A549 (cell line): ENCODE results near the gene ZNF214. TPM values are rescaled to one million over a fixed set of nuclear protein-coding genes. Genes with fewer than 3 reads are reported as not detected.

ENCODE experiments used
- ATAC-seq, 2 experiments: fragments of 200-7000 bp in 1 of 2; fragments of >200 bp in 1 of 2; cut with Nextera tagmentation in 1 of 2; cut with Tn5 transposase in 1 of 2; 3 replicates each; pipeline versions ENCODE4 v1.8.0 to v1.9.1; 2018 to 2020; ENCODE audit warnings: mild to moderate bottlenecking in 1 of 2, moderate library complexity in 1 of 2
- CTCF ChIA-PET: fragments of 300-600 bp; sonication (Branson Sonifier 250); formaldehyde crosslinking; extraction: SDS; loops from one replicate; lab custom pipeline; 2021; ENCODE audit warnings: antibody characterized with exemption, inconsistent platforms; lab: Yijun Ruan, JAX
- POLR2A ChIA-PET: fragments of 350-600 bp; formaldehyde crosslinking; extraction: SDS; loops from one replicate; lab custom pipeline; 2021; ENCODE audit warnings: antibody characterized with exemption, inconsistent platforms; lab: Yijun Ruan, JAX
- DNase-seq, 2 experiments: peaks; one replicate each; pipeline versions ENCODE4 v3.0.0 to v3.0.0-alpha.2; 2011 to 2016; ENCODE audit warnings: low read depth in 1 of 2, low spot score in 1 of 2
- FAIRE-seq: peaks from 2 replicates; lab custom pipeline; 2011; peaks lifted over from hg19 to GRCh38; lab: Jason Lieb, UNC
- H3K27ac ChIP-seq, 2 experiments: fragments of >200 bp; sonication (Bioruptor Twin); formaldehyde crosslinking; 3 replicates each; pipeline ENCODE4 v1.5.1; 2016 to 2017
- H3K4me1 ChIP-seq: fragments of >200 bp; sonication (Bioruptor Twin); formaldehyde crosslinking; 3 replicates; pipeline ENCODE4 v1.6.1; 2016
- H3K4me2 ChIP-seq: fragments of >200 bp; sonication (Bioruptor Twin); formaldehyde crosslinking; 3 replicates; pipeline ENCODE4 v1.6.1; 2016
- H3K4me3 ChIP-seq: fragments of >200 bp; sonication (Bioruptor Twin); formaldehyde crosslinking; 3 replicates; pipeline ENCODE4 v1.5.1; 2016
- H3K9me3 ChIP-seq: fragments of >200 bp; sonication (Bioruptor Twin); formaldehyde crosslinking; 3 replicates; pipeline ENCODE4 v1.6.1; 2016
- BCL3 ChIP-seq: fragments of >200 bp; sonication (Bioruptor Twin); formaldehyde crosslinking; IDR thresholded peaks from 3 replicates; pipeline ENCODE4 v1.6.1; 2016
- CBX2 ChIP-seq: fragments of 200-600 bp; sonication (generic); IDR thresholded peaks from 2 replicates; pipeline ENCODE4 v1.6.1; 2016; ENCODE audit warnings: low read depth, mild to moderate bottlenecking, borderline replicate concordance
- CBX8 ChIP-seq: fragments of 200-600 bp; sonication (generic); IDR thresholded peaks from 2 replicates; pipeline ENCODE4 v1.6.1; 2016
- EHF ChIP-seq: fragments of 250-450 bp; sonication (Bioruptor Pico); IDR thresholded peaks from 2 replicates; pipeline ENCODE4 v1.5.0; 2020; ENCODE audit warnings: mild to moderate bottlenecking
- EP300 ChIP-seq, 2 experiments: fragments of >200 bp; sonication (Bioruptor Twin); formaldehyde crosslinking; IDR thresholded peaks; 2 replicates in 1 of 2; 3 replicates in 1 of 2; pipeline ENCODE4 v1.6.1; 2016 to 2017
- FOSB ChIP-seq: fragments of 250-450 bp; sonication (Bioruptor Pico); IDR thresholded peaks from 2 replicates; pipeline ENCODE4 v1.5.0; 2020; ENCODE audit warnings: mild to moderate bottlenecking, moderate library complexity
- FOSL2 ChIP-seq, 2 experiments: fragments of 450-650 bp in 1 of 2; fragments of >200 bp in 1 of 2; sonication (Bioruptor Twin) in 1 of 2; formaldehyde crosslinking; IDR thresholded peaks; 2 replicates each; pipeline versions ENCODE4 v1.5.0 to v1.6.1; 2016 to 2020; ENCODE audit warnings: mild to moderate bottlenecking in 1 of 2, moderate library complexity in 1 of 2
- FOXS1 ChIP-seq: fragments of 250-450 bp; sonication (Bioruptor Pico); IDR thresholded peaks from 2 replicates; pipeline ENCODE4 v1.5.0; 2020; ENCODE audit warnings: mild to moderate bottlenecking, moderate library complexity
- HOXB13 ChIP-seq: fragments of 250-450 bp; sonication (Bioruptor Pico); IDR thresholded peaks from 2 replicates; pipeline ENCODE4 v1.5.0; 2020; ENCODE audit warnings: low read depth, mild to moderate bottlenecking, moderate library complexity
- KDM1A ChIP-seq: fragments of 200-600 bp; sonication (generic); IDR thresholded peaks from 2 replicates; pipeline ENCODE4 v1.6.1; 2016; ENCODE audit warnings: low read depth, mild to moderate bottlenecking
- MAFK ChIP-seq: fragments of 450-650 bp; IDR thresholded peaks from 2 replicates; pipeline ENCODE4 v1.6.1; 2014; ENCODE audit not compliant: partially characterized antibody
- NR3C1 ChIP-seq: fragments of >200 bp; sonication (Bioruptor Twin); formaldehyde crosslinking; IDR thresholded peaks from 3 replicates; pipeline ENCODE4 v1.6.1; 2017
- PBX3 ChIP-seq: IDR thresholded peaks from 2 replicates; pipeline ENCODE4 v1.6.1; 2012
- PHF8 ChIP-seq: fragments of 200-600 bp; sonication (generic); IDR thresholded peaks from 2 replicates; pipeline ENCODE4 v1.6.1; 2016; ENCODE audit warnings: low read depth, mild to moderate bottlenecking, antibody characterized with exemption, moderate library complexity, borderline replicate concordance
- RARB ChIP-seq: fragments of 250-450 bp; sonication (Bioruptor Pico); IDR thresholded peaks from 2 replicates; pipeline ENCODE4 v1.8.0; 2021; ENCODE audit warnings: mild to moderate bottlenecking, moderate library complexity
- TFCP2L1 ChIP-seq: fragments of 250-450 bp; sonication (Bioruptor Pico); IDR thresholded peaks from 2 replicates; pipeline ENCODE4 v1.5.0; 2021; ENCODE audit warnings: mild to moderate bottlenecking
- TP53 ChIP-seq: fragments of 250-450 bp; sonication (Bioruptor Pico); IDR thresholded peaks from 2 replicates; pipeline ENCODE4 v1.5.0; 2021; ENCODE audit warnings: mild to moderate bottlenecking, moderate library complexity
- USF2 ChIP-seq: fragments of 450-650 bp; IDR thresholded peaks from 2 replicates; pipeline ENCODE4 v1.6.1; 2014; ENCODE audit warnings: antibody characterized with exemption
- ZC3H11A ChIP-seq: fragments of 450-650 bp; IDR thresholded peaks from 2 replicates; pipeline ENCODE4 v1.6.1; 2014; ENCODE audit warnings: antibody characterized with exemption, mild to moderate bottlenecking
- ZFP36 ChIP-seq: fragments of 450-650 bp; IDR thresholded peaks from 2 replicates; pipeline ENCODE4 v1.6.1; 2014; ENCODE audit warnings: borderline replicate concordance; ENCODE audit not compliant: partially characterized antibody
- ZNF302 ChIP-seq: fragments of 250-450 bp; sonication (Bioruptor Pico); IDR thresholded peaks from 2 replicates; pipeline ENCODE4 v1.9.0; 2021; ENCODE audit warnings: inconsistent platforms, mild to moderate bottlenecking, moderate library complexity
- WGBS: methylation state at CpG from one replicate; pipeline ENCODE4 v1.1.6; 2017; ENCODE audit errors: missing lambda C conversion rate; 5-methylcytosine and 5-hydroxymethylcytosine counted together
- polyA plus RNA-seq, 4 experiments: library from polyadenylated mRNA; depleted of rRNA in 3 of 4; stranded (reverse); fragments of >200 nt; fragmentation: RNase III in 1 of 4; extraction: RNeasy Plus Mini Kit Qiagen cat#74134 plus additional on column Dnase treatment in 1 of 4; gene quantifications; 2 replicates in 3 of 4; 3 replicates in 1 of 4; pipeline ENCODE4 v1.2.3, GENCODE V29; 2011 to 2017

ZNF214 gene
- polyA plus RNA-seq, 2 of the 4 experiments (the other 2 are of a cell fraction) = 0.70 to 2.1 TPM

- FAIRE-seq = no peak
- TF ChIP-seq KDM1A = no peak
- TF ChIP-seq EHF (CRISPR knock-in tag) = no peak
- TF ChIP-seq FOSB = no peak
- TF ChIP-seq BCL3 = no peak
- no peak for TF ChIP-seq TFCP2L1 (CRISPR knock-in tag)
- TF ChIP-seq ZNF302 (CRISPR knock-in tag) = no peak
- TF ChIP-seq ZFP36 = no peak
- TF ChIP-seq TP53 (CRISPR knock-in tag) = no peak
- no peak for TF ChIP-seq ZC3H11A
- no peak for TF ChIP-seq USF2
- TF ChIP-seq CBX8 = no peak
- no peak for TF ChIP-seq RARB (CRISPR knock-in tag)
- TF ChIP-seq PHF8 = no peak
- TF ChIP-seq CBX2 = no peak
- no peak for TF ChIP-seq FOXS1
Observed at GRCh38 chr11:7016011-7016410, 4.1 kb downstream of the ZNF214 start.

GRCh38 chr11:7014118-7014517 lies 6.0 kb downstream of the ZNF214 start:
- WGBS = 56% methylated on average over 1 of the region's 1 CpG

More at GRCh38 chr11:7016011-7016410, 4.1 kb downstream of the ZNF214 start:
- POLR2A ChIA-PET = no interaction called here
- Histone ChIP-seq H3K9me3 (no peaks in the 10 kb centered on the region), H3K27ac (no peak overlapping the region), H3K4me2 (no peak overlapping the region), H3K4me3 (no peak overlapping the region), H3K4me1 (no peaks in the 10 kb centered on the region)
- CTCF ChIA-PET = no interaction called here
- 39% methylated on average over 1 of the region's 1 CpG for WGBS
- ATAC-seq (no peak), DNase-seq (no peak)

GRCh38 chr11:7004482-7004881 lies 15.7 kb downstream of the ZNF214 start:
- DNase-seq (peak in 1 of 2 experiments; percentile 7), FAIRE-seq (no peak), ATAC-seq (no peak)
- ChIA-PET POLR2A (no interaction called here), CTCF (no interaction called here)
- H3K4me2 ChIP-seq = no peak overlapping the region
- TF ChIP-seq FOSL2 (IDR thresholded peaks at IDR 0.05) (no peak), FOSL2 (CRISPR knock-in tag; IDR thresholded peaks at IDR 0.05) (no peak), NR3C1 (no peak), KDM1A (no peak), HOXB13 (CRISPR knock-in tag) (no peak)
- H3K4me3 ChIP-seq = no peak overlapping the region
- H3K4me1 ChIP-seq = no peaks in the 10 kb centered on the region
- H3K27ac ChIP-seq = no peak overlapping the region
- 23% methylated on average over 3 of the region's 3 CpGs for WGBS
- no peaks in the 10 kb centered on the region for H3K9me3 ChIP-seq

More at GRCh38 chr11:7014118-7014517, 6.0 kb downstream of the ZNF214 start:
- TF ChIP-seq EP300 (IDR thresholded peaks at IDR 0.05) (no peak), MAFK (peak; percentile 82), TFCP2L1 (CRISPR knock-in tag) (no peak), PBX3 (no peak)
- TF ChIP-seq, all 56 proteins: peak for 1
- ChIA-PET POLR2A (no interaction called here), CTCF (no interaction called here)
- no peak for FAIRE-seq
- Histone ChIP-seq H3K4me3 (no peak overlapping the region), H3K4me1 (no peaks in the 10 kb centered on the region), H3K9me3 (no peaks in the 10 kb centered on the region), H3K4me2 (no peak overlapping the region), H3K27ac (no peak overlapping the region)
- no peak for ATAC-seq
- no peak for DNase-seq
